Esophagus muscularis mucosa (tissue), 4 donors: ENCODE results near the gene EVL.

Source experiments
- CTCF ChIP-seq, 3 experiments: fragments of 200-600 bp in 2 of 3; fragments of 450-650 bp in 1 of 3; sonication (generic) in 2 of 3; IDR thresholded peaks; one replicate each; pipeline ENCODE4 v1.5.1; 2017 to 2019; ENCODE audit warnings: antibody characterized with exemption in 3 of 3, mild to moderate bottlenecking in 2 of 3, moderate library complexity in 1 of 3
- EP300 ChIP-seq: sonication (generic); formaldehyde crosslinking; IDR thresholded peaks from one replicate; pipeline ENCODE4 v1.6.1; 2017; ENCODE audit warnings: antibody characterized with exemption
- POLR2A ChIP-seq: fragments of 450-650 bp; IDR thresholded peaks from one replicate; pipeline ENCODE4 v1.6.1; 2017; ENCODE audit warnings: antibody characterized with exemption, moderate library complexity, mild to moderate bottlenecking, low read depth

GRCh38 chr14:100079726-100080005, 14.4 kb downstream of the EVL start:
- TF ChIP-seq POLR2A: no peak
- no peak for TF ChIP-seq CTCF (IDR thresholded peaks at IDR 0.05)
- no peak for TF ChIP-seq EP300
